Central memory CD4-positive, alpha-beta T cell (primary cell): ENCODE data around the gene POFUT2.

Experiments
- DNase-seq: peaks from one replicate; pipeline ENCODE4 v3.0.0; 2022

POFUT2 gene

GRCh38 chr21:45281411-45282282 lies 6.0 kb downstream of the POFUT2 start:
- DNase-seq = no peak

GRCh38 chr21:45280969-45281368 lies 6.7 kb downstream of the POFUT2 start:
- DNase-seq = no peak

- no peak for DNase-seq
Observed at GRCh38 chr21:45280178-45280821, 7.4 kb downstream of the POFUT2 start.

GRCh38 chr21:45279446-45280177 lies 8.1 kb downstream of the POFUT2 start:
- no peak for DNase-seq

GRCh38 chr21:45278156-45278911 lies 9.4 kb downstream of the POFUT2 start:
- no peak for DNase-seq

GRCh38 chr21:45277101-45278045 lies 10.3 kb downstream of the POFUT2 start:
- no peak for DNase-seq

GRCh38 chr21:45276596-45276995 lies 11.1 kb downstream of the POFUT2 start:
- DNase-seq = no peak

GRCh38 chr21:45270306-45270821 lies 17.3 kb downstream of the POFUT2 start:
- no peak for DNase-seq

GRCh38 chr21:45269861-45270260 lies 17.8 kb downstream of the POFUT2 start:
- no peak for DNase-seq

GRCh38 chr21:45267390-45267760 lies 20.3 kb downstream of the POFUT2 start:
- DNase-seq = no peak

- DNase-seq = peak; percentile 75
Observed at GRCh38 chr21:45266518-45267389, 20.9 kb downstream of the POFUT2 start.

- DNase-seq = no peak
Observed at GRCh38 chr21:45265721-45266517, 21.8 kb downstream of the POFUT2 start.

GRCh38 chr21:45264912-45265515 lies 22.7 kb downstream of the POFUT2 start:
- DNase-seq = no peak

GRCh38 chr21:45264146-45264911 lies 23.4 kb downstream of the POFUT2 start:
- no peak for DNase-seq

- no peak for DNase-seq
Observed at GRCh38 chr21:45263534-45263933, 24.2 kb downstream of the POFUT2 start.

GRCh38 chr21:45262616-45263015 lies 25.1 kb downstream of the POFUT2 start:
- no peak for DNase-seq

GRCh38 chr21:45262041-45262581 lies 25.6 kb downstream of the POFUT2 start:
- DNase-seq = no peak

- DNase-seq = no peak
Observed at GRCh38 chr21:45261093-45261492, 26.6 kb downstream of the POFUT2 start.
